ENCODE measurements around the gene RPP25L.

Gene RPP25L

DNA sequence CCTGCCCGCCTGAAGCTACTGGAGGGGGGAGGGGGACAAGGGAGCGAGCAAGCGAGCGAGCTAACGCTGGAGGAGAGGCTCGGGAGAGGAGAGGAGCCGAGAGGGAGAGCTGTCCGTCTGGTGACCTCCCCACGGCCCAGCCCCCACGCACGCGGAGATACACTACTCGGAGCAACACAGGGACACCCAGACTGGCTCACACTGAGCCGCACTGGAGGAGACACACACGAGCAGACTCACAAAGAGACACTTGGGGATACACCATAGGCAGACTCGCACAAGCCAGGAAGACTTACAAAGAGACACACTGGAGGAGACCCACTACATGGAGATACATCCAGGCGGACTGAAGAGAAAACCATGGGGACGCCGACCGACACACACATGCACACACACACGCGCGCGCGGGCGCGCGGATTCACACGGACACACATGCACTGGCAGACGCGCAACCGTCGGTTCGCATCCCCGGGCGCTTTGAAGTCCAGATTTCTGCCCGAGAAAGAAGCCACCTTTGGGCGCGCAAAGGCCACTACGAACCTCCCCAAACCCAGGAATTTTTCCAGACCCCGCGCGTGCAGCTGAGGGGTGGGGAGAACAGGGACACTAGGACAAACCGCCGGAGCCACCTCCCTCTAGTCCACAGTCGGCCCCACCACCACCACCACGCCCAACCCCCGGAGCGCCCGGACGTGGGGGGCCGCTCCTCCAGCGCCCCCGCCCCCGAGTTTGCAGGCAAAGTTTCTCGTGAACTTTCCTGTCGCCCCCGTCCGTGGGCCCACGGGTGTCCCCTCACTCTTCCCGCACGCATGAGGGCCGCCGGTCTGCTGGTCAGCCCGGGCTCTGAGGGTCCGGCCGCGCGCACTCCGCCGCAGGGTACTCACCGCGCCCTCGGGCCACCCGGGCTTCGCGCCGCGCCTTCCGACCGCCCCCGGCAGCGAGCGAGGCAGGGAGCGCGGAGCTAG is 22.9 kb downstream of the RPP25L start:
- Histone ChIP-seq H3K4me3 (ENCODE audit: low read length) (peak overlapping the region; percentile 56), H3K4me1 (ENCODE audit: control insufficient read depth, low read depth, low read length) (peaks cover 31% of the 10 kb centered on the region), H3K9ac (ENCODE audit: low read length) (no peak overlapping the region), H3K27ac (ENCODE audit: low read length) (no peak overlapping the region), H3K36me3 (ENCODE audit: control insufficient read depth, low read depth, low read length) (no peaks in the 10 kb centered on the region), H3K9me3 (ENCODE audit: control insufficient read depth, low read depth, low read length) (no peaks in the 10 kb centered on the region), H3K27me3 (ENCODE audit: control insufficient read depth, insufficient read depth, low read length) (peaks cover 98% of the 10 kb centered on the region)

DNA sequence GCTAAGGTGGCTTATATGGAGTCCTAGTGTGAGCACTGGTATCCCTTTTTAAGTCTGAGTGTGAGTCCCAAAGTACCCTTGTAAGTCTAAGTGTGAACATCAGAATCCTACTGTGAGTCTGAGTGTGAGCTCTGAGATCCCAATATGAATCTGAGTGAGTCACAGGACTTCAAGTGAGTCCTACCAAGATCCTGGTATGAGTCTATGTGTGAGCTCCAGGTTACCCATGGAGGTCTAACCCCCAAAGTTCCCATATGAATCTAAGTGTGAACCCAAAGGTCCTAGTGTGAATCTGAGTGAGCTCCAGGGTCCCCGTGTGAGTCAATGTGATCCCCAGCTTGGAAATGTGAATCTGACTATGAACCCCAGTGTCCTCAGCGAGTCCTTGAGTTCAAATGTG is 24.6 kb downstream of the RPP25L start:
- H3K36me3 ChIP-seq (ENCODE audit: control insufficient read depth, low read depth, low read length) = no peaks in the 10 kb centered on the region
- H3K9me3 ChIP-seq (ENCODE audit: control insufficient read depth, low read depth, low read length) = no peaks in the 10 kb centered on the region
- H3K4me3 ChIP-seq (ENCODE audit: low read length) = no peak overlapping the region
- no peak overlapping the region for H3K9ac ChIP-seq (ENCODE audit: low read length)
- peaks cover 28% of the 10 kb centered on the region for H3K4me1 ChIP-seq (ENCODE audit: control insufficient read depth, low read depth, low read length)
- H3K27me3 ChIP-seq (ENCODE audit: control insufficient read depth, insufficient read depth, low read length) = peaks cover 98% of the 10 kb centered on the region
- no peak overlapping the region for H3K27ac ChIP-seq (ENCODE audit: low read length)

- no peak overlapping the region for H3K27ac ChIP-seq (ENCODE audit: low read length)
- no peak overlapping the region for H3K4me3 ChIP-seq (ENCODE audit: low read length)
- no peak overlapping the region for H3K9ac ChIP-seq (ENCODE audit: low read length)
- H3K27me3 ChIP-seq (ENCODE audit: control insufficient read depth, insufficient read depth, low read length) = peaks cover 96% of the 10 kb centered on the region
- H3K9me3 ChIP-seq (ENCODE audit: control insufficient read depth, low read depth, low read length) = no peaks in the 10 kb centered on the region
- no peaks in the 10 kb centered on the region for H3K36me3 ChIP-seq (ENCODE audit: control insufficient read depth, low read depth, low read length)
- H3K4me1 ChIP-seq (ENCODE audit: control insufficient read depth, low read depth, low read length) = peaks cover 28% of the 10 kb centered on the region
Observed at GRCh38 chr9:34585946-34586669, 25.8 kb downstream of the RPP25L start.

GRCh38 chr9:34584970-34585369 is 26.9 kb downstream of the RPP25L start:
- H3K4me3 ChIP-seq (ENCODE audit: low read length) = no peak overlapping the region
- no peaks in the 10 kb centered on the region for H3K9me3 ChIP-seq (ENCODE audit: control insufficient read depth, low read depth, low read length)
- H3K27me3 ChIP-seq (ENCODE audit: control insufficient read depth, insufficient read depth, low read length) = peaks cover 96% of the 10 kb centered on the region
- peaks cover 32% of the 10 kb centered on the region for H3K4me1 ChIP-seq (ENCODE audit: control insufficient read depth, low read depth, low read length)
- no peaks in the 10 kb centered on the region for H3K36me3 ChIP-seq (ENCODE audit: control insufficient read depth, low read depth, low read length)
- H3K27ac ChIP-seq (ENCODE audit: low read length) = no peak overlapping the region
- no peak overlapping the region for H3K9ac ChIP-seq (ENCODE audit: low read length)

DNA sequence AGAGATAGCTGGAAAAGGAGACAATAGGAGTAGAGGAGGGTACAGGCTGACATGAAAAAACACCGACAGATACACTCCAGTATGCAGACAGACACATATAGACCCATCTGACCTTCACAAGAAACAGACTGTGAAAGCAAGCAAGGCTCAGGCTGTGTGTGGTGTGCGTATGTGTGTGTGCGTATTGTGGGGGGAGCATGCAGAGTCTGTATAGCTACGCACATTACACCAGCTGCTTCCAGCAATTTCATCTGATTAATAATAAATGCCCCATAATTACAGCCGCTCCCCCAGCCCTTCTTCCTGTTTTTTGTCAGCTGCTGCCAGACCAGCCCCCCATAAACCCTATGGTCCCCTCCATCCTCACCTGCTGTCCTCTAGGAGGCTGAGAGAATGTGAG is 29.1 kb downstream of the RPP25L start:
- no peaks in the 10 kb centered on the region for H3K36me3 ChIP-seq (ENCODE audit: control insufficient read depth, low read depth, low read length)
- H3K9me3 ChIP-seq (ENCODE audit: control insufficient read depth, low read depth, low read length) = no peaks in the 10 kb centered on the region
- H3K9ac ChIP-seq (ENCODE audit: low read length) = no peak overlapping the region
- no peak overlapping the region for H3K27ac ChIP-seq (ENCODE audit: low read length)
- H3K4me3 ChIP-seq (ENCODE audit: low read length) = no peak overlapping the region
- peaks cover 96% of the 10 kb centered on the region for H3K27me3 ChIP-seq (ENCODE audit: control insufficient read depth, insufficient read depth, low read length)
- H3K4me1 ChIP-seq (ENCODE audit: control insufficient read depth, low read depth, low read length) = peaks cover 40% of the 10 kb centered on the region

DNA sequence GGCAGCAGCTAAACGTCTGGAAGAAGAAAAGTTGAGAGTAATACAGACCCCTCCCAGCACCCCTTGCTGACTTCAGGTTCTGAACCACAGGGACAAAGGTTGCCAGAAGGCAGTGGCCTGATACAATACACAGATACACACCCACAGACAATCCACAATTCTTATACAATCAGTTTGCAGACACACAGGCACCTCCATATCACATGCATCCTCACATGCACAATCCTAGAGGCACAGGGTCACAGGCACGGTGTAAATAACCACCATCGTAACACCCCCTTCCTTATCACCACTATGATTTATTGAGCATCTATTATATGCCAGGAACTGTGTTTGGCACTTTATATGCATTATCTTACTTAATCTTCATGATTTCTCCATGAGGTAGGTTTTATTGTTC is 30.6 kb downstream of the RPP25L start:
- Histone ChIP-seq H3K9ac (ENCODE audit: low read length) (no peak overlapping the region), H3K4me1 (ENCODE audit: control insufficient read depth, low read depth, low read length) (peaks cover 48% of the 10 kb centered on the region), H3K27me3 (ENCODE audit: control insufficient read depth, insufficient read depth, low read length) (peaks cover 94% of the 10 kb centered on the region), H3K36me3 (ENCODE audit: control insufficient read depth, low read depth, low read length) (no peaks in the 10 kb centered on the region), H3K27ac (ENCODE audit: low read length) (no peak overlapping the region), H3K4me3 (ENCODE audit: low read length) (no peak overlapping the region), H3K9me3 (ENCODE audit: control insufficient read depth, low read depth, low read length) (no peaks in the 10 kb centered on the region)

GRCh38 chr9:34580358-34580757 is 31.5 kb downstream of the RPP25L start:
- Histone ChIP-seq H3K36me3 (ENCODE audit: control insufficient read depth, low read depth, low read length) (no peaks in the 10 kb centered on the region), H3K4me3 (ENCODE audit: low read length) (no peak overlapping the region), H3K27me3 (ENCODE audit: control insufficient read depth, insufficient read depth, low read length) (peaks cover 91% of the 10 kb centered on the region), H3K4me1 (ENCODE audit: control insufficient read depth, low read depth, low read length) (peaks cover 39% of the 10 kb centered on the region), H3K9ac (ENCODE audit: low read length) (no peak overlapping the region), H3K9me3 (ENCODE audit: control insufficient read depth, low read depth, low read length) (no peaks in the 10 kb centered on the region), H3K27ac (ENCODE audit: low read length) (no peak overlapping the region)

- H3K27ac ChIP-seq (ENCODE audit: low read length) = no peak overlapping the region
- H3K9ac ChIP-seq (ENCODE audit: low read length) = no peak overlapping the region
- no peak overlapping the region for H3K4me3 ChIP-seq (ENCODE audit: low read length)
- H3K27me3 ChIP-seq (ENCODE audit: control insufficient read depth, insufficient read depth, low read length) = peaks cover 85% of the 10 kb centered on the region
- no peaks in the 10 kb centered on the region for H3K36me3 ChIP-seq (ENCODE audit: control insufficient read depth, low read depth, low read length)
- peaks cover 35% of the 10 kb centered on the region for H3K4me1 ChIP-seq (ENCODE audit: control insufficient read depth, low read depth, low read length)
- H3K9me3 ChIP-seq (ENCODE audit: control insufficient read depth, low read depth, low read length) = no peaks in the 10 kb centered on the region
Observed at GRCh38 chr9:34579808-34580163, 32.1 kb downstream of the RPP25L start.

DNA sequence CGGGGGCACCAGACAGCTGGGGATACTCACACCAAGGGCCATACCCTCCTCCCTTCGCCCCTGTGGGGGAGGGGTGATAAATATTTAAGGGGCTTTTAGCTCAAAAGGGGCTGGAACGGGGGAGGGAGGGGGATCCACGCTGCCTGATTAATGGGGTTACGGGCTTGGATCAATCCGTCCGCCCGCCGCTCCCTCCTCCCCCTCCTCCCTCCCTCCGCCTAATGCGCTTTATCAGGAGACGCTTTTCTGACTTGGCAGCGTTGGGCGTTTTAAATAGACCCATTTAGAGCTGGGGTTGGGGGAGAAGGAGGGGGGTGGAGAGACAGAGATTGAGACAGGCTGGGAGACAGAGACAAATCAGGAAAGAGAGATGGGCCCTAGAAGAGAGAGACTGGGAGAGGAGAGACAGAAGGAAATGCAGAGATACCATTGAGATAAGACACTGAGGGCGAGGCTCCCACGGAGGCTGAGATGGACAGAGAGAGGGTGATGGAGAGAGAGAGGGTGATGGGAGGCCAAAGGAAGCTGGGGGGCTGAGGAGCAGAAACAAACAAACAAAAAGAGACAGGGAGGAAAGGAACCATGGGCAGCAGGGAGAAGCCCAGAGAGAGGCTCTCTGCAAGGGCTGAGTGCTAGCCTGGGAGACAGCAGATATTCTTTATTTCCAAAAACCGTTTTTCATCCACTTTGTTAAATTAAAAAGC is 32.6 kb downstream of the RPP25L start:
- H3K4me3 ChIP-seq (ENCODE audit: low read length) = peak overlapping the region; percentile 61

DNA sequence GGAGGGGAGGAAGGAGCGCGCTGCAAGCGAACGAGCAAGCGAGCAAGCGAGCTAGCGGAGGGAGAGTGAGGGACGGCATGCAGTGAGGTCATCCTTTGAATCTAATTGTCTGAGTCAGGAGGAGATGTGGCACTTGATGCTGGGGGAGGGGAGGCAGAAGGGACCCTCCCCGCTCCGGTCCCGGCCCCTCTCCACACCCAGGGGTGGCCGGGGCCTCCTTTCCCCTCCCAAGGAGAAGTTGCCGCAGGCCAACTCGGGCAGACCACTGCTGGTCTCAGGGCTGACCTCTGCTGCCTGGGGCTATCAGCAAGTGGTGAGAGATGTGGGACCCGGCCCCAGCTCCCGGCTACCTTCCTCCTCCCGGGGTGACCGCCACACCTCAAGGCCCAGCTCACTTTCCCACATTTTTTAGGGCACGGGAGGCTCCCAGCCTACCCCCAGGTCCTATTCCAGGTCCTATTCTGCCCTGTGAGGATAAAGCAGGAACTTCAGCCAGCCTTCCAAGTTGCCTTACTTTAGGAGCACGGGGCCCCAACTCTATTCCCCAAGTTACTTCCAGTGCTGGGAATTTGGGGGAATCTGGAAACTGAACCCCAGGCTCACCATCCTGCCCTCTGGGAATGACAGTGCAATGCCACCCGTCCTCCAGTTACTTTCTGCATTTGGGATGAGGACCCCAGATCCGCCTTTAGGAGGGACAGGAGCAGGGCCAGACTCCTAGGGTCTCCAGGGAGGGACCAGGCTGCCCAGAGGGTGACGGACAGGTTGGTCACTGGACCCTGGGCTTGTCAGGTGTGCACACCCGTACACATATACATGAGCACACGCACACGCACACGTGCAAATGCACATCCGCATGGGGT is 33.4 kb downstream of the RPP25L start:
- peaks cover 35% of the 10 kb centered on the region for H3K4me1 ChIP-seq (ENCODE audit: control insufficient read depth, low read depth, low read length)
- peak overlapping the region; percentile 13 for H3K9ac ChIP-seq (ENCODE audit: low read length)
- no peaks in the 10 kb centered on the region for H3K9me3 ChIP-seq (ENCODE audit: control insufficient read depth, low read depth, low read length)
- H3K4me3 ChIP-seq (ENCODE audit: low read length) = peak overlapping the region; percentile 61
- H3K27me3 ChIP-seq (ENCODE audit: control insufficient read depth, insufficient read depth, low read length) = peaks cover 72% of the 10 kb centered on the region
- no peaks in the 10 kb centered on the region for H3K36me3 ChIP-seq (ENCODE audit: control insufficient read depth, low read depth, low read length)
- no peak overlapping the region for H3K27ac ChIP-seq (ENCODE audit: low read length)

More for the DNA sequence above, 32.6 kb downstream of the RPP25L start:
- Histone ChIP-seq H3K9me3 (ENCODE audit: control insufficient read depth, low read depth, low read length) (no peaks in the 10 kb centered on the region), H3K27ac (ENCODE audit: low read length) (no peak overlapping the region), H3K4me1 (ENCODE audit: control insufficient read depth, low read depth, low read length) (peaks cover 35% of the 10 kb centered on the region), H3K36me3 (ENCODE audit: control insufficient read depth, low read depth, low read length) (no peaks in the 10 kb centered on the region), H3K9ac (ENCODE audit: low read length) (peak overlapping the region; percentile 13), H3K27me3 (ENCODE audit: control insufficient read depth, insufficient read depth, low read length) (peaks cover 80% of the 10 kb centered on the region)

Data from iPS-18a (cell line).